GM18907 (cell line): ENCODE measurements around the gene CCR6.

Experiments
- ATAC-seq: cut with Tn5 transposase; IDR thresholded peaks from one replicate; pipeline ENCODE4 v1.9.1; 2021; ENCODE audit warnings: mild to moderate bottlenecking, moderate library complexity; ENCODE audit not compliant: unreplicated experiment

CCR6 gene

GRCh38 chr6:167097770-167098169 lies 25.1 kb upstream of the CCR6 start:
- ATAC-seq: no peak

DNA sequence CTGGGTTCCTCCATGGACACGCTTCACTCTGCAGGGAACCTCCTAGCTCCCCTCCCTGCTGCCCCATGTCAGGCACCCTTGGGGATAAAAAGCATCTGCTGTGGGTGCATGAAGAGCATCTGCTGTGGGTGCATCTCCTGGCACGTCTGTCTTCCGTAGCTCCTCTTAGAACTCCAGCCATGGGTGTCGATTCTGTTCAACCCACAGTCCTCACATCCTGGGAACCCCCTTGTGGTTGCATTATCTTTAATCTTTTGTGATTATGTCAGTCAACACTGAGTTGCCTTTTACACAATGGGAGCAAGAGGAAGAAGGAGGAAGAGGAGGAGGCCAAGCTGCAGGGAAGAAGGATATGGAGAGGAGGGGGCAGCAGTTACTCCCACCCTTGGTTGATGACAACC lies 24.1 kb upstream of the CCR6 start:
- ATAC-seq: no peak

GRCh38 chr6:167099707-167100106 lies 23.2 kb upstream of the CCR6 start:
- no peak for ATAC-seq

GRCh38 chr6:167100241-167100674 lies 22.6 kb upstream of the CCR6 start:
- ATAC-seq: no peak

DNA sequence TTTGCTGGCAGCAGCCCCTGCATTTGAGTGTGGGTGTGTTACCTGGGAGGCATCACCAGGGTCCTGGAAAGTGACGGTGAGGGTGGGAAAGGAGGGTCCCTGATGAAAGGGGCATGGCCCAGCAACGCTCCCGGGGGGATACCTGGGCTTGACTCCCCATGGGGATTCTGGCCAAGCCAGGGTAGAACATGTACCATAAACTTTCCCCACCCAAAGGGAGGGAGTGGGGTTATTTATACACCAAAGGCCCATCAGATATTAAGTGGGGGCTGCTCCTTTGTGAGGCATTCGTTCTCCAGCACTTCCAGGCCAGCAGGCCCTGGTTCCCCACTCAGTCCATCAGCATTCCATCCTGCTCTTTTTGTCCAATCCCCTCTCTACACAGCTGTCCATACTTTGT lies 20.6 kb upstream of the CCR6 start:
- no peak for ATAC-seq

GRCh38 chr6:167103041-167103891 lies 19.6 kb upstream of the CCR6 start:
- peak; percentile 90 for ATAC-seq

DNA sequence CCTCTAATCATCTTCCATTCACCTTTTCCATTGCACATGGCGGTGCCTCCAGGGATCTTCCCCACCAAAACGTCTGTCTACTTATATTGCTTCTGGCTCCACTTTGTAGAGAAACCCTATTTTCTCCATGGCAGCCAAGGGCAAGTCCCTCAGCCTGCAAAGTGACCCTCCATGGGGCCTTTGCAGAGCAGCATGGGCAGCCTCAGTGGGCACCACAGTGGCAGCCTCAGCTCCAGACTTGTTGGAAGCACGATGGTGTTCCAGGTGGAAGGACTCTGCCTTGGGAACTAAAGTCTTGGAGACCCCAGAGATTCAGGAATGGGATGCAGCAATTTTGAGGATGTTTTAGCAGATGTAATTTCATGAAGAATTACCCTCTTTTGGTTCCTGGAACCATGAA lies 18.5 kb upstream of the CCR6 start:
- ATAC-seq: no peak

GRCh38 chr6:167105060-167105459 lies 17.8 kb upstream of the CCR6 start:
- no peak for ATAC-seq

- no peak for ATAC-seq
Observed at GRCh38 chr6:167106406-167106805, 16.5 kb upstream of the CCR6 start.

- no peak for ATAC-seq
Observed at GRCh38 chr6:167107787-167108186, 15.1 kb upstream of the CCR6 start.

GRCh38 chr6:167108278-167108677 lies 14.6 kb upstream of the CCR6 start:
- no peak for ATAC-seq

GRCh38 chr6:167109651-167110050 lies 13.2 kb upstream of the CCR6 start:
- no peak for ATAC-seq

- ATAC-seq: no peak
Observed at GRCh38 chr6:167111597-167111996, 11.3 kb upstream of the CCR6 start.

DNA sequence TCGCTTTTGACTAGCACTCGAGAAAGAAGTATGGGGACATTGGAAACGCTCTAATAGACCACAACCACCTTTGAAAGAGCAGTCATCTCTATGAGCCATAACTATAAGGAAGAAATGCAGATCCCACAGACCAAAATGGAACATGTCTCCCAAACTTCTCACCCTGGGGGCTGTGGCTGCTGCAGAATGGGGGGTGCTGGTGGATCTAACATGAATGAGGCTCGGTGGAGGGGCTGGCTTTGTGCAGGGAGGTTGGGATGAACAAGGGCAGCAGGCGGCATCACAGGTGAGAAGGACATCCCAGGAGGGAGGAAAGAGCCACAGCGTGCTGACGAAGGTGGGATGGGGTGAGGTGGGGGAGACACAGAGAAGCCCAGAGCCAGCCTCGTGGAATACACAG lies 10.5 kb upstream of the CCR6 start:
- no peak for ATAC-seq

GRCh38 chr6:167113047-167113754 lies 9.7 kb upstream of the CCR6 start:
- ATAC-seq: peak; percentile 55

- ATAC-seq: peak; percentile 85
Observed at GRCh38 chr6:167113935-167114910, 8.7 kb upstream of the CCR6 start.

- ATAC-seq: no peak
Observed at GRCh38 chr6:167115054-167115453, 7.8 kb upstream of the CCR6 start.

GRCh38 chr6:167116109-167116837 lies 6.6 kb upstream of the CCR6 start:
- ATAC-seq: no peak

- no peak for ATAC-seq
Observed at GRCh38 chr6:167116838-167117228, 6.1 kb upstream of the CCR6 start.

DNA sequence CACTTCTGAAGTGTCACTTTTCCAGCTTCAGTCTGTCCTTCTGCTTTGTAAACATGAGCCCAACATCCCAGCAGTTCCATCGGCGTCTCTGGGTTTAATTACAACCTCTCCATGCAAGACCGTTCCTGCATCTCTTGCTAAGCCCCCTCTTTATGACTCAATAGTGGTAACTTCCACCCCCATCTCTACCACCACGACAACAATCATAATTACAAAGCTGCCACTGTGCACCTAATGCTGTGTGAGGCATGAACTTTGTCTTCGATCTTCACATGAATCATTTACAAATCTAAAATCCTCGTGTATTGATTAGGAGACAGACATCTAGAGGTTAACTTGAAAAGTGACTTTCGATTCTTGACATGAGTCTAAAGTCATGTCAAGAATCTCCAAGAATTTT lies 4.9 kb upstream of the CCR6 start:
- no peak for ATAC-seq
